ENCODE data around the gene SEMA6A. TPM values are rescaled to one million over a fixed set of nuclear protein-coding genes. Genes with fewer than 3 reads are reported as not detected.

The SEMA6A gene
- total and polyA plus RNA-seq, 9 of the 15 experiments (the other 6 are each of a cell fraction or from before 2014, with no cell fraction given), result 0.04 to 0.42 (median 0.18) TPM; not detected in 5

GRCh38 chr5:116487045-116487444, 87.6 kb downstream of the SEMA6A start:
- H3K9me1 ChIP-seq (ENCODE audit: control insufficient read depth, insufficient read depth, low read length), result no peaks in the 10 kb centered on the region
- in situ Hi-C loops (cut with MboI), result no loop called here
- no peak for FAIRE-seq
- intact Hi-C loops (cut with micrococcal nuclease), result no loop called here
- no TSS peak for BruUV-seq (replicated peaks)
- no peaks in the 10 kb centered on the region for H3K9me3 ChIP-seq (replicated peaks; ENCODE audit: control insufficient read depth, insufficient read depth, low read depth, low read length)
- no peaks in the 10 kb centered on the region for H4K20me1 ChIP-seq (replicated peaks; ENCODE audit: control insufficient read depth, insufficient read depth, low read length)
- no peak overlapping the region for H3K9ac ChIP-seq (ENCODE audit: insufficient read depth in 1 of 2, low read depth in 2 of 2, low read length in 2 of 2)
- H3K4me2 ChIP-seq (ENCODE audit: insufficient read depth, low read length), result no peak overlapping the region
- H3K27ac ChIP-seq (ENCODE audit: extremely low read depth, low read depth, low read length), result no peak overlapping the region
- H3K4me1 ChIP-seq (replicated peaks in 1 of 2; ENCODE audit: control insufficient read depth in 2 of 2, insufficient read depth in 2 of 2, low read length in 2 of 2), result no peaks in the 10 kb centered on the region; a peak in 1 of 5 replicates
- ATAC-seq, result no peak
- no peaks in the 10 kb centered on the region for H3K27me3 ChIP-seq (ENCODE audit: control insufficient read depth in 2 of 2, insufficient read depth in 2 of 2, low read length in 2 of 2)
- no peak overlapping the region for H3K4me3 ChIP-seq
- CTCF ChIA-PET (ENCODE audit: low intra/inter-chr PET ratio), result no interaction called here
- H3K79me2 ChIP-seq (ENCODE audit: control insufficient read depth, insufficient read depth, low read length), result no peaks in the 10 kb centered on the region
- no peak overlapping the region for H2AFZ ChIP-seq (ENCODE audit: low read depth, low read length)
- DNase-seq (ENCODE audit: extremely low read depth in 1 of 4, low spot score in 3 of 4), result no peak
- POLR2A ChIA-PET, result no interaction called here
- 0% methylated on average over 1 of the region's 1 CpG for WGBS (ENCODE audit: insufficient coverage, low coverage, missing lambda C conversion rate)
- H3K36me3 ChIP-seq (ENCODE audit: control insufficient read depth, insufficient read depth, low read length), result no peaks in the 10 kb centered on the region
- no peak for TF ChIP-seq FOS (IDR thresholded peaks at IDR 0.05; ENCODE audit: extremely low read depth, insufficient read length)
- no peak for TF ChIP-seq ZNF311 (CRISPR knock-in tag; IDR thresholded peaks at IDR 0.05)
- no peak for TF ChIP-seq NONO (IDR thresholded peaks at IDR 0.05; ENCODE audit: low read depth in 2 of 2, low read length in 1 of 2)
- TF ChIP-seq PBX2 (CRISPR knock-in tag; IDR thresholded peaks at IDR 0.05; ENCODE audit: low read depth), result no peak
- TF ChIP-seq PBX2 (tag; conservative IDR thresholded peaks at IDR 0.05; ENCODE audit: low read depth), result peak; percentile 69
- TF ChIP-seq TCF3 (CRISPR knock-in tag; IDR thresholded peaks at IDR 0.05), result peak; percentile 19; the same call in 1 of the 2 replicates
- no peak for TF ChIP-seq NCOA4 (IDR thresholded peaks at IDR 0.05; ENCODE audit: partially characterized antibody)
- no peak for TF ChIP-seq NFYB (IDR thresholded peaks at IDR 0.05; ENCODE audit: extremely low read depth, insufficient read length)
- TF ChIP-seq AFF1 (IDR thresholded peaks at IDR 0.05; ENCODE audit: low read depth in 1 of 2, partially characterized antibody in 2 of 2), result no peak
- no peak for TF ChIP-seq IRF9 (tag; IDR thresholded peaks at IDR 0.05)

Measured in K562 (cell line).